ENCODE measurements around the gene DTX3L. TPM values are rescaled to one million over a fixed set of nuclear protein-coding genes. Genes with fewer than 3 reads are reported as not detected.

The DTX3L gene
- total and polyA plus RNA-seq, 9 of the 15 experiments (the other 6 are each of a cell fraction or from before 2014, with no cell fraction given), result 2.3 to 6.5 (median 3.0) TPM

- peaks cover 9% of the 10 kb centered on the region; the same call in 1 of the 2 replicates for H4K20me1 ChIP-seq (replicated peaks; ENCODE audit: control insufficient read depth, insufficient read depth, low read length)
- peak; percentile 20; the same call in 1 of the 2 replicates for TF ChIP-seq C11orf30 (IDR thresholded peaks at IDR 0.05; ENCODE audit: low read depth)
- no peak for TF ChIP-seq SMARCC2 (IDR thresholded peaks at IDR 0.05; ENCODE audit: low read depth)
- TF ChIP-seq ZNF316 (IDR thresholded peaks at IDR 0.05), result peak; percentile 51
- FAIRE-seq (no peak), ATAC-seq (no peak), DNase-seq (ENCODE audit: extremely low read depth in 1 of 4, low spot score in 3 of 4) (no peak)
- peak overlapping the region; percentile 66; the same call in 1 of the 3 replicates for H3K27ac ChIP-seq (ENCODE audit: extremely low read depth, low read depth, low read length)
- in situ Hi-C loops (cut with MboI) (no loop called here), intact Hi-C loops (cut with micrococcal nuclease) (loop anchor here (5.0 kb wide), 1 partner anchor 59 kb away; no protein-coding TSS in a partner anchor)
- no peak overlapping the region for H3K9ac ChIP-seq (ENCODE audit: insufficient read depth in 1 of 2, low read depth in 2 of 2, low read length in 2 of 2)
- WGBS (ENCODE audit: insufficient coverage, low coverage, missing lambda C conversion rate), result 87% methylated on average over 2 of the region's 3 CpGs
- no TSS peak for BruUV-seq (replicated peaks)
- H2AFZ ChIP-seq (ENCODE audit: low read depth, low read length), result peak overlapping the region; percentile 97
- H3K4me3 ChIP-seq, result no peak overlapping the region
- H3K9me1 ChIP-seq (ENCODE audit: control insufficient read depth, insufficient read depth, low read length), result no peaks in the 10 kb centered on the region
- CTCF ChIA-PET (ENCODE audit: low intra/inter-chr PET ratio), result no interaction called here
- H3K79me2 ChIP-seq (ENCODE audit: control insufficient read depth, insufficient read depth, low read length), result peaks cover 37% of the 10 kb centered on the region
- no peaks in the 10 kb centered on the region for H3K36me3 ChIP-seq (ENCODE audit: control insufficient read depth, insufficient read depth, low read length)
- POLR2A ChIA-PET, result interaction anchor here (0.8 to 1.2 kb wide), 3 partner anchors 16 to 564 kb away, joined by 3 to 4 read pairs (median 3); no protein-coding TSS in a partner anchor
- no peak overlapping the region for H3K4me2 ChIP-seq (ENCODE audit: insufficient read depth, low read length)
- H3K27me3 ChIP-seq (ENCODE audit: control insufficient read depth in 2 of 2, insufficient read depth in 2 of 2, low read length in 2 of 2), result no peaks in the 10 kb centered on the region
- no peaks in the 10 kb centered on the region for H3K9me3 ChIP-seq (replicated peaks; ENCODE audit: control insufficient read depth, insufficient read depth, low read depth, low read length)
- peaks cover 8 to 10% of the 10 kb centered on the region in 2 experiments; a peak in 4 of 5 replicates for H3K4me1 ChIP-seq (replicated peaks in 1 of 2; ENCODE audit: control insufficient read depth in 2 of 2, insufficient read depth in 2 of 2, low read length in 2 of 2)
Observed at GRCh38 chr3:122515870-122516269, 48.3 kb upstream of the DTX3L start.

GRCh38 chr3:122516846-122517360, 47.2 kb upstream of the DTX3L start:
- Histone ChIP-seq H3K9me3 (replicated peaks; ENCODE audit: control insufficient read depth, insufficient read depth, low read depth, low read length) (no peaks in the 10 kb centered on the region), H2AFZ (ENCODE audit: low read depth, low read length) (peak overlapping the region; percentile 97), H4K20me1 (replicated peaks; ENCODE audit: control insufficient read depth, insufficient read depth, low read length) (0 out of 2 replicates have a peak, but pooled peaks cover 3% of the 10 kb centered on the region), H3K79me2 (ENCODE audit: control insufficient read depth, insufficient read depth, low read length) (peaks cover 26% of the 10 kb centered on the region), H3K27me3 (ENCODE audit: control insufficient read depth in 2 of 2, insufficient read depth in 2 of 2, low read length in 2 of 2) (no peaks in the 10 kb centered on the region), H3K4me2 (ENCODE audit: insufficient read depth, low read length) (peak overlapping the region; percentile 35), H3K36me3 (ENCODE audit: control insufficient read depth, insufficient read depth, low read length) (no peaks in the 10 kb centered on the region), H3K4me3 (no peak overlapping the region), H3K4me1 (replicated peaks in 1 of 2; ENCODE audit: control insufficient read depth in 2 of 2, insufficient read depth in 2 of 2, low read length in 2 of 2) (peaks cover 2 to 8% of the 10 kb centered on the region in 2 experiments; a peak in 4 of 5 replicates), H3K9me1 (ENCODE audit: control insufficient read depth, insufficient read depth, low read length) (no peaks in the 10 kb centered on the region), H3K9ac (ENCODE audit: insufficient read depth in 1 of 2, low read depth in 2 of 2, low read length in 2 of 2) (peak overlapping the region in 1 of 2 experiments; percentile 53; a peak in 3 of 4 replicates), H3K27ac (ENCODE audit: extremely low read depth, low read depth, low read length) (peak overlapping the region; percentile 66)
- FAIRE-seq (peak; percentile 61), ATAC-seq (peak; percentile 11), DNase-seq (ENCODE audit: extremely low read depth in 1 of 4, low spot score in 3 of 4) (peak in 3 of 4 experiments; percentile 10 to 54 (median 29))
- 22% methylated on average over 5 of the region's 6 CpGs for WGBS (ENCODE audit: insufficient coverage, low coverage, missing lambda C conversion rate)
- in situ Hi-C loops (cut with MboI), result no loop called here
- CTCF ChIA-PET (ENCODE audit: low intra/inter-chr PET ratio), result no interaction called here
- BruUV-seq (replicated peaks), result no TSS peak
- intact Hi-C loops (cut with micrococcal nuclease), result loop anchor here (5.0 kb wide), 1 partner anchor 60 kb away; no protein-coding TSS in a partner anchor
- POLR2A ChIA-PET, result interaction anchor here (1.2 kb wide), 1 partner anchor 15 kb away, joined by 4 read pairs; no protein-coding TSS in a partner anchor
- TF ChIP-seq CBFA2T3 (IDR thresholded peaks at IDR 0.05) (0 out of 2 replicates have a peak, but pooled peaks have one; percentile 15), YY1 (IDR thresholded peaks at IDR 0.05; ENCODE audit: borderline replicate concordance in 1 of 3, control insufficient read depth in 1 of 3, extremely low read depth in 1 of 3, insufficient read depth in 3 of 3, insufficient read length in 1 of 3, insufficient replicate concordance in 2 of 3, low read depth in 1 of 3, low read length in 2 of 3) (peak in 2 of 3 experiments; percentile 17 to 74), ESRRA (IDR thresholded peaks at IDR 0.05; ENCODE audit: borderline replicate concordance, low read depth) (no peak), ZBTB11 (CRISPR knock-in tag; IDR thresholded peaks at IDR 0.05) (peak in 1 of 3 experiments; percentile 33; a peak in 1 of 6 replicates), ZNF175 (CRISPR knock-in tag; IDR thresholded peaks at IDR 0.05; ENCODE audit: low read depth) (no peak), NR2C2 (CRISPR knock-in tag; IDR thresholded peaks at IDR 0.05) (no peak), NR2C2 (tag; IDR thresholded peaks at IDR 0.05) (0 out of 2 replicates have a peak, but pooled peaks have one; percentile 4)

Data from K562 (cell line).